CD14-positive monocyte (primary cell): ENCODE measurements around the gene AAMP. TPM values are rescaled to one million over a fixed set of nuclear protein-coding genes. Genes with fewer than 3 reads are reported as not detected.

Source experiments
- DNase-seq, 3 donors: peaks; one replicate each; pipeline ENCODE4 v3.0.0-alpha.2; 2011 to 2022
- H2AFZ ChIP-seq: 2 replicates; pipeline ENCODE4 v1.6.0; 2012; ENCODE audit warnings: mild to moderate bottlenecking, low read depth, low read length, inconsistent platforms; ENCODE audit not compliant: insufficient read depth, poor library complexity, severe bottlenecking
- H3K27ac ChIP-seq, 2 donors: 1 replicate in 1 of 2; 2 replicates in 1 of 2; pipeline ENCODE4 v1.5.1; 2012 to 2013; ENCODE audit warnings: low read length in 2 of 2, control low read depth in 1 of 2, inconsistent platforms in 1 of 2, low read depth in 1 of 2, mild to moderate bottlenecking in 1 of 2
- H3K27me3 ChIP-seq, 2 donors: one replicate each; pipeline versions ENCODE4 v1.6.0 to v1.6.1; 2011 to 2013; ENCODE audit warnings: low read length in 2 of 2; ENCODE audit not compliant: control insufficient read depth in 2 of 2, insufficient read depth in 2 of 2
- H3K36me3 ChIP-seq, 2 donors: replicated peaks in 1 of 2; 1 replicate in 1 of 2; 2 replicates in 1 of 2; pipeline versions ENCODE4 v1.5.1 to v1.6.1; 2012 to 2013; ENCODE audit warnings: low read length in 2 of 2, control low read depth in 1 of 2, inconsistent platforms in 1 of 2, mild to moderate bottlenecking in 1 of 2; ENCODE audit not compliant: insufficient read depth in 2 of 2, control insufficient read depth in 1 of 2
- H3K4me1 ChIP-seq, 2 donors: 1 replicate in 1 of 2; 2 replicates in 1 of 2; pipeline versions ENCODE4 v1.5.1 to v1.6.1; 2012 to 2013; ENCODE audit warnings: low read length in 2 of 2, control low read depth in 1 of 2, inconsistent platforms in 1 of 2, mild to moderate bottlenecking in 1 of 2, moderate library complexity in 1 of 2; ENCODE audit not compliant: insufficient read depth in 2 of 2, control insufficient read depth in 1 of 2
- H3K4me2 ChIP-seq: replicated peaks from 2 replicates; pipeline ENCODE3; 2012; ENCODE audit warnings: low read length, moderate library complexity, mild to moderate bottlenecking; ENCODE audit not compliant: poor library complexity, severe bottlenecking; ENCODE audit errors: extremely low read depth
- H3K4me3 ChIP-seq, 3 experiments: fragments of 200-600 bp in 1 of 3; sonication (generic) in 1 of 3; replicated peaks in 1 of 3; 1 replicate in 2 of 3; 2 replicates in 1 of 3; pipeline ENCODE4 v1.5.1; 2011 to 2013; ENCODE audit warnings: low read length in 3 of 3, mild to moderate bottlenecking in 3 of 3, control low read depth in 2 of 3, low read depth in 2 of 3, inconsistent platforms in 1 of 3, moderate library complexity in 1 of 3
- H3K79me2 ChIP-seq: 2 replicates; pipeline ENCODE4 v1.6.0; 2012; ENCODE audit warnings: mild to moderate bottlenecking, control low read depth, inconsistent platforms, low read length, moderate library complexity; ENCODE audit not compliant: insufficient read depth
- H3K9ac ChIP-seq: 2 replicates; pipeline ENCODE4 v1.6.0; 2017; ENCODE audit warnings: low read length, mild to moderate bottlenecking; ENCODE audit not compliant: insufficient read depth, poor library complexity, severe bottlenecking
- H3K9me3 ChIP-seq, 2 donors: replicated peaks in 1 of 2; 1 replicate in 1 of 2; 2 replicates in 1 of 2; pipeline versions ENCODE4 v1.5.1 to v1.6.1; 2012 to 2013; ENCODE audit warnings: low read length in 2 of 2, control low read depth in 1 of 2; ENCODE audit not compliant: control insufficient read depth in 1 of 2, insufficient read depth in 1 of 2
- H4K20me1 ChIP-seq: 2 replicates; pipeline ENCODE4 v1.6.0; 2012; ENCODE audit warnings: mild to moderate bottlenecking, low read length, control low read depth, moderate library complexity; ENCODE audit not compliant: insufficient read depth
- H3K27ac Mint-ChIP-seq, 7 donors: one replicate each; pipeline ENCODE4 v1.8.0; 2020; ENCODE audit warnings: mild to moderate bottlenecking in 7 of 7, mixed read lengths in 7 of 7, moderate library complexity in 6 of 7, inconsistent platforms in 2 of 7
- H3K27me3 Mint-ChIP-seq, 3 donors: one replicate each; pipeline ENCODE4 v1.8.0; 2021 to 2022; ENCODE audit warnings: low read depth in 3 of 3, mild to moderate bottlenecking in 3 of 3, mixed read lengths in 3 of 3, moderate library complexity in 3 of 3, inconsistent platforms in 1 of 3
- H3K36me3 Mint-ChIP-seq, 2 donors: one replicate each; pipeline ENCODE4 v1.8.0; 2020; ENCODE audit warnings: mixed read lengths in 2 of 2, inconsistent platforms in 1 of 2, mild to moderate bottlenecking in 1 of 2
- H3K4me1 Mint-ChIP-seq: one replicate; pipeline ENCODE4 v1.8.0; 2020; ENCODE audit warnings: mild to moderate bottlenecking, mixed read lengths
- H3K4me3 Mint-ChIP-seq, 2 donors: one replicate each; pipeline ENCODE4 v1.8.0; 2020; ENCODE audit warnings: mild to moderate bottlenecking in 2 of 2, mixed read lengths in 2 of 2, moderate library complexity in 1 of 2
- H3K9me3 Mint-ChIP-seq, 7 donors: one replicate each; pipeline ENCODE4 v1.8.0; 2020 to 2022; ENCODE audit warnings: mixed read lengths in 7 of 7, mild to moderate bottlenecking in 6 of 7, moderate library complexity in 6 of 7, inconsistent platforms in 2 of 7
- CTCF ChIP-seq: fragments of 200-600 bp; IDR thresholded peaks from one replicate; pipeline ENCODE4 v1.8.0; 2022; ENCODE audit warnings: antibody characterized with exemption, mild to moderate bottlenecking
- WGBS: methylation state at CpG from one replicate; pipeline ENCODE4 v1.1.5; 2013; ENCODE audit warnings: missing lambda C conversion rate; ENCODE audit not compliant: insufficient coverage; 5-methylcytosine and 5-hydroxymethylcytosine counted together
- intact Hi-C, 2 donors: fragments of 100-400 bp; cut with micrococcal nuclease; formaldehyde crosslinking; loops; one replicate each; pipeline versions ENCODE4 v1.15.0 to v1.15.1; 2023
- polyA plus RNA-seq, 3 donors: library from polyadenylated mRNA; depleted of rRNA in 1 of 3; unstranded in 2 of 3; stranded (reverse) in 1 of 3; fragments of 300-500 nt in 2 of 3; fragments of >200 nt in 1 of 3; fragmentation: Illumina TruSeq in 2 of 3; gene quantifications; 1 replicate in 2 of 3; 2 replicates in 1 of 3; pipeline ENCODE4 v1.2.3, GENCODE V29; 2012 to 2021

AAMP gene
- polyA plus RNA-seq, 3 donors, result 90.8 to 108 (median 98.7) TPM

GRCh38 chr2:218284106-218284811, 14.3 kb upstream of the AAMP start:
- H3K4me1 ChIP-seq, result peaks cover 44 to 50% of the 10 kb centered on the region in 2 donors
- TF ChIP-seq CTCF, result no peak
- peak overlapping the region in 6 of 7 donors; percentile 33 to 100 (median 39) for H3K27ac Mint-ChIP-seq
- DNase-seq, result peak in 1 of 3 donors; percentile 59
- peaks cover 93% of the 10 kb centered on the region for H3K79me2 ChIP-seq
- H3K9me3 Mint-ChIP-seq, result peaks cover 0 to 4% (median 0%) of the 10 kb centered on the region in 7 donors
- peaks cover 0 to 2% (median 1%) of the 10 kb centered on the region in 3 donors for H3K27me3 Mint-ChIP-seq
- intact Hi-C loops, result no loop called here
- no peaks in the 10 kb centered on the region for H3K9me3 ChIP-seq
- no peak overlapping the region for H3K4me3 Mint-ChIP-seq
- no peak overlapping the region for H3K4me3 ChIP-seq
- peaks cover 50% of the 10 kb centered on the region for H3K4me1 Mint-ChIP-seq
- no peaks in the 10 kb centered on the region for H3K27me3 ChIP-seq
- H2AFZ ChIP-seq, result no peak overlapping the region
- peaks cover 74% of the 10 kb centered on the region for H4K20me1 ChIP-seq
- H3K27ac ChIP-seq, result peak overlapping the region; percentile 8 to 12
- H3K36me3 Mint-ChIP-seq, result peaks cover 42 to 75% of the 10 kb centered on the region in 2 donors
- H3K9ac ChIP-seq, result no peak overlapping the region
- H3K36me3 ChIP-seq, result peaks cover 55 to 66% of the 10 kb centered on the region in 2 donors
- WGBS, result 85% methylated on average over 7 of the region's 16 CpGs
- no peak overlapping the region for H3K4me2 ChIP-seq

- peaks cover 32% of the 10 kb centered on the region for H3K4me1 Mint-ChIP-seq
- TF ChIP-seq CTCF, result no peak
- peaks cover 0 to 2% (median 0%) of the 10 kb centered on the region in 7 donors for H3K9me3 Mint-ChIP-seq
- H3K4me3 Mint-ChIP-seq, result no peak overlapping the region
- H3K9me3 ChIP-seq, result no peaks in the 10 kb centered on the region
- H3K79me2 ChIP-seq, result peaks cover 92% of the 10 kb centered on the region
- H3K4me2 ChIP-seq, result no peak overlapping the region
- H3K36me3 Mint-ChIP-seq, result peaks cover 58 to 87% of the 10 kb centered on the region in 2 donors
- WGBS, result 86% methylated on average over 7 of the region's 17 CpGs
- no peak overlapping the region for H2AFZ ChIP-seq
- intact Hi-C loops, result no loop called here
- no peak overlapping the region for H3K4me3 ChIP-seq
- H3K4me1 ChIP-seq, result peaks cover 26 to 31% of the 10 kb centered on the region in 2 donors
- peaks cover 73 to 85% of the 10 kb centered on the region in 2 donors for H3K36me3 ChIP-seq
- H3K9ac ChIP-seq, result no peak overlapping the region
- peaks cover 93% of the 10 kb centered on the region for H4K20me1 ChIP-seq
- H3K27me3 Mint-ChIP-seq, result peaks cover 0 to 2% (median 1%) of the 10 kb centered on the region in 3 donors
- H3K27ac Mint-ChIP-seq, result peak overlapping the region in 3 of 7 donors; percentile 25 to 43 (median 43)
- no peaks in the 10 kb centered on the region for H3K27me3 ChIP-seq
- no peak for DNase-seq
- H3K27ac ChIP-seq, result peak overlapping the region in 1 of 2 donors; percentile 59
Measured at GRCh38 chr2:218282173-218282991, 12.4 kb upstream of the AAMP start.
